H9 (cell line): ENCODE results near the gene FDX2. TPM values are rescaled to one million over a fixed set of nuclear protein-coding genes. Genes with fewer than 3 reads are reported as not detected.

ENCODE experiments used
- DNase-seq: peaks from one replicate; pipeline ENCODE4 v3.0.0-alpha.2; 2017
- H2AFZ ChIP-seq: one replicate; pipeline ENCODE4 v1.6.1; 2013; ENCODE audit warnings: mild to moderate bottlenecking, low read length, control low read depth, moderate library complexity
- H2AK5ac ChIP-seq: 2 replicates; pipeline ENCODE4 v1.6.1; 2013; ENCODE audit warnings: low read length, control low read depth, mixed read lengths; ENCODE audit not compliant: insufficient read length
- H2BK120ac ChIP-seq: one replicate; pipeline ENCODE4 v1.6.1; 2013; ENCODE audit warnings: low read depth, mild to moderate bottlenecking, low read length, control low read depth, inconsistent platforms; ENCODE audit not compliant: poor library complexity, severe bottlenecking
- H2BK12ac ChIP-seq: 2 replicates; pipeline ENCODE4 v1.6.1; 2013; ENCODE audit warnings: low read length, control low read depth, mixed read lengths, low read depth; ENCODE audit not compliant: insufficient read length
- H2BK15ac ChIP-seq: 2 replicates; pipeline ENCODE4 v1.6.1; 2013; ENCODE audit warnings: low read depth, low read length, control low read depth
- H2BK20ac ChIP-seq: one replicate; pipeline ENCODE4 v1.6.1; 2013; ENCODE audit warnings: low read depth, mild to moderate bottlenecking, low read length, control low read depth, inconsistent platforms; ENCODE audit not compliant: poor library complexity, severe bottlenecking
- H2BK5ac ChIP-seq: 2 replicates; pipeline ENCODE4 v1.6.1; 2013; ENCODE audit warnings: low read length, control low read depth, mixed read lengths; ENCODE audit not compliant: insufficient read length
- H3K14ac ChIP-seq: 2 replicates; pipeline ENCODE4 v1.6.1; 2013; ENCODE audit warnings: low read length, control low read depth; ENCODE audit not compliant: insufficient read depth
- H3K18ac ChIP-seq: 2 replicates; pipeline ENCODE4 v1.6.1; 2013; ENCODE audit warnings: low read depth, mild to moderate bottlenecking, mixed read lengths, low read length, control low read depth; ENCODE audit not compliant: insufficient read length
- H3K23ac ChIP-seq: 2 replicates; pipeline ENCODE4 v1.6.1; 2013; ENCODE audit warnings: low read length, control low read depth, mixed read lengths, low read depth; ENCODE audit not compliant: insufficient read length
- H3K23me2 ChIP-seq: 2 replicates; pipeline ENCODE4 v1.6.1; 2013; ENCODE audit warnings: low read depth, mild to moderate bottlenecking, mixed read lengths, low read length, control low read depth; ENCODE audit not compliant: insufficient read length, poor library complexity, severe bottlenecking
- H3K27ac ChIP-seq: 2 replicates; pipeline ENCODE4 v1.5.1; 2013; ENCODE audit warnings: low read length, control low read depth, mixed read lengths, low read depth; ENCODE audit not compliant: insufficient read length
- H3K27me3 ChIP-seq: 2 replicates; pipeline ENCODE4 v1.6.1; 2013; ENCODE audit warnings: low read length, control low read depth, inconsistent platforms; ENCODE audit not compliant: insufficient read depth
- H3K4ac ChIP-seq: 2 replicates; pipeline ENCODE4 v1.6.1; 2013; ENCODE audit warnings: low read depth, mild to moderate bottlenecking, control low read depth, inconsistent platforms, low read length, moderate library complexity
- H3K4me1 ChIP-seq: 2 replicates; pipeline ENCODE4 v1.6.1; 2013; ENCODE audit warnings: low read length, control low read depth, inconsistent platforms; ENCODE audit not compliant: insufficient read depth
- H3K4me2 ChIP-seq: 2 replicates; pipeline ENCODE4 v1.6.1; 2013; ENCODE audit warnings: low read length, control low read depth, mixed read lengths; ENCODE audit not compliant: insufficient read length, insufficient read depth
- H3K56ac ChIP-seq: 2 replicates; pipeline ENCODE4 v1.6.1; 2013; ENCODE audit warnings: low read depth, mild to moderate bottlenecking, mixed read lengths, low read length, control low read depth; ENCODE audit not compliant: insufficient read length
- H3K79me1 ChIP-seq: 2 replicates; pipeline ENCODE4 v1.6.1; 2013; ENCODE audit warnings: low read depth, mild to moderate bottlenecking, moderate library complexity, low read length, control low read depth, inconsistent platforms; ENCODE audit not compliant: insufficient read depth, poor library complexity, severe bottlenecking
- H3K79me2 ChIP-seq: 2 replicates; pipeline ENCODE4 v1.6.1; 2013; ENCODE audit warnings: low read length, control low read depth, inconsistent platforms; ENCODE audit not compliant: insufficient read depth
- H3K9ac ChIP-seq: 2 replicates; pipeline ENCODE4 v1.6.1; 2013; ENCODE audit warnings: low read length, control low read depth, mixed read lengths; ENCODE audit not compliant: insufficient read length; ENCODE audit errors: extremely low read depth
- H3K9me3 ChIP-seq: one replicate; pipeline ENCODE4 v1.6.1; 2013; ENCODE audit warnings: low read depth, low read length, inconsistent platforms; ENCODE audit not compliant: control insufficient read depth
- H3T11ph ChIP-seq: one replicate; pipeline ENCODE4 v1.6.1; 2013; ENCODE audit warnings: mild to moderate bottlenecking, low read length, control low read depth, inconsistent platforms
- H4K20me1 ChIP-seq: one replicate; pipeline ENCODE4 v1.6.1; 2013; ENCODE audit not compliant: control insufficient read depth, insufficient read length, insufficient read depth
- H4K5ac ChIP-seq: 2 replicates; pipeline ENCODE4 v1.6.1; 2013; ENCODE audit warnings: low read depth, mild to moderate bottlenecking, mixed read lengths, low read length, control low read depth; ENCODE audit not compliant: insufficient read length
- H4K8ac ChIP-seq: replicated peaks from 2 replicates; pipeline ENCODE4 v1.6.1; 2013; ENCODE audit warnings: low read length, control low read depth, mixed read lengths, low read depth; ENCODE audit not compliant: insufficient read length
- H4K91ac ChIP-seq: 2 replicates; pipeline ENCODE4 v1.6.1; 2013; ENCODE audit warnings: low read depth, mild to moderate bottlenecking, moderate library complexity, mixed read lengths, low read length, control low read depth; ENCODE audit not compliant: insufficient read length
- H3K27ac Mint-ChIP-seq, 3 experiments: 2 replicates in 2 of 3; 3 replicates in 1 of 3; pipeline ENCODE4 v1.8.0; 2020 to 2021; ENCODE audit warnings: mixed read lengths in 3 of 3, mild to moderate bottlenecking in 1 of 3, moderate library complexity in 1 of 3
- H3K27me3 Mint-ChIP-seq: 2 replicates; pipeline ENCODE4 v1.8.0; 2021; ENCODE audit warnings: low read depth, mild to moderate bottlenecking, moderate library complexity, mixed read lengths
- H3K36me3 Mint-ChIP-seq, 3 experiments: 2 replicates in 2 of 3; 3 replicates in 1 of 3; pipeline ENCODE4 v1.8.0; 2020 to 2021; ENCODE audit warnings: low read depth in 3 of 3, mixed read lengths in 3 of 3; ENCODE audit not compliant: insufficient read depth in 1 of 3
- H3K4me1 Mint-ChIP-seq, 2 experiments: 2 replicates each; pipeline ENCODE4 v1.8.0; 2020; ENCODE audit warnings: mixed read lengths in 2 of 2
- H3K4me3 Mint-ChIP-seq, 2 experiments: 2 replicates in 1 of 2; 3 replicates in 1 of 2; pipeline ENCODE4 v1.8.0; 2020 to 2021; ENCODE audit warnings: mild to moderate bottlenecking in 2 of 2, mixed read lengths in 2 of 2, moderate library complexity in 1 of 2
- H3K9me3 Mint-ChIP-seq, 2 experiments: 2 replicates in 1 of 2; 3 replicates in 1 of 2; pipeline ENCODE4 v1.8.0; 2020; ENCODE audit warnings: mild to moderate bottlenecking in 2 of 2, mixed read lengths in 2 of 2, moderate library complexity in 1 of 2
- WGBS: extraction: QIAGEN DNeasy Blood & Tissue Kit; methylation state at CpG from one replicate; pipeline ENCODE4 v1.1.7; 2013; ENCODE audit warnings: missing lambda C conversion rate, low lambda C conversion rate, mixed read lengths; ENCODE audit not compliant: insufficient read length; ENCODE audit errors: extremely low coverage; 5-methylcytosine and 5-hydroxymethylcytosine counted together
- total RNA-seq: library from RNA; stranded (reverse); gene quantifications from 2 replicates; pipeline ENCODE4 v1.2.1, GENCODE V29; 2021
- TF ChIP-seq, protein P1 (sequence below): fragments of 200-600 bp; sonication (generic); conservative IDR thresholded peaks from 3 replicates; pipeline ENCODE4 v1.8.0; 2021; ENCODE audit warnings: antibody characterized with exemption, mild to moderate bottlenecking

The FDX2 gene
- total RNA-seq, 1 experiment from 2014 or later: 27.7 TPM

- H3K79me2 ChIP-seq: no peaks in the 10 kb centered on the region
- 0 out of 4 replicates have a peak, but pooled peaks cover 0 to 6% of the 10 kb centered on the region in 2 experiments for H3K4me1 Mint-ChIP-seq
- no peak overlapping the region for H3K27ac ChIP-seq
- H3K4me1 ChIP-seq: no peaks in the 10 kb centered on the region
- no peak overlapping the region for H2BK15ac ChIP-seq
- H3K23me2 ChIP-seq: peaks cover 6% of the 10 kb centered on the region
- no peak overlapping the region for H3T11ph ChIP-seq
- H3K27me3 ChIP-seq: peaks cover 9% of the 10 kb centered on the region; the same call in 1 of the 2 replicates
- H3K79me1 ChIP-seq: no peaks in the 10 kb centered on the region
- H3K27ac Mint-ChIP-seq: no peak overlapping the region; a peak in 1 of 7 replicates
- H3K36me3 Mint-ChIP-seq: no peaks in the 10 kb centered on the region; a peak in 1 of 7 replicates
- TF ChIP-seq, protein P1, sequence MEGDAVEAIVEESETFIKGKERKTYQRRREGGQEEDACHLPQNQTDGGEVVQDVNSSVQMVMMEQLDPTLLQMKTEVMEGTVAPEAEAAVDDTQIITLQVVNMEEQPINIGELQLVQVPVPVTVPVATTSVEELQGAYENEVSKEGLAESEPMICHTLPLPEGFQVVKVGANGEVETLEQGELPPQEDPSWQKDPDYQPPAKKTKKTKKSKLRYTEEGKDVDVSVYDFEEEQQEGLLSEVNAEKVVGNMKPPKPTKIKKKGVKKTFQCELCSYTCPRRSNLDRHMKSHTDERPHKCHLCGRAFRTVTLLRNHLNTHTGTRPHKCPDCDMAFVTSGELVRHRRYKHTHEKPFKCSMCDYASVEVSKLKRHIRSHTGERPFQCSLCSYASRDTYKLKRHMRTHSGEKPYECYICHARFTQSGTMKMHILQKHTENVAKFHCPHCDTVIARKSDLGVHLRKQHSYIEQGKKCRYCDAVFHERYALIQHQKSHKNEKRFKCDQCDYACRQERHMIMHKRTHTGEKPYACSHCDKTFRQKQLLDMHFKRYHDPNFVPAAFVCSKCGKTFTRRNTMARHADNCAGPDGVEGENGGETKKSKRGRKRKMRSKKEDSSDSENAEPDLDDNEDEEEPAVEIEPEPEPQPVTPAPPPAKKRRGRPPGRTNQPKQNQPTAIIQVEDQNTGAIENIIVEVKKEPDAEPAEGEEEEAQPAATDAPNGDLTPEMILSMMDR: peak; percentile 96
- WGBS: no CpG with 5 or more reads among the region's 59 CpGs
- H3K18ac ChIP-seq: peak overlapping the region; percentile 1
- H2BK120ac ChIP-seq: no peak overlapping the region
- H3K23ac ChIP-seq: no peak overlapping the region
- no peak overlapping the region for H2BK20ac ChIP-seq
- no peak overlapping the region for H2AFZ ChIP-seq
- H3K56ac ChIP-seq: no peak overlapping the region
- H4K91ac ChIP-seq: no peak overlapping the region
- no peak overlapping the region for H3K4ac ChIP-seq
- H3K9me3 Mint-ChIP-seq: no peaks in the 10 kb centered on the region
- H3K27me3 Mint-ChIP-seq: peaks cover 70% of the 10 kb centered on the region
- H3K4me3 Mint-ChIP-seq: peak overlapping the region; percentile 52 to 74
- no peak overlapping the region for H2BK12ac ChIP-seq
- H4K20me1 ChIP-seq: no peaks in the 10 kb centered on the region
- H2AK5ac ChIP-seq: no peak overlapping the region
- DNase-seq: peak; percentile 86
- H3K9me3 ChIP-seq: no peaks in the 10 kb centered on the region
- peak overlapping the region; percentile 64 for H3K4me2 ChIP-seq
- H3K9ac ChIP-seq: no peak overlapping the region
- no peak overlapping the region for H4K5ac ChIP-seq
- H4K8ac ChIP-seq: no peak overlapping the region
- H2BK5ac ChIP-seq: no peak overlapping the region
- H3K14ac ChIP-seq: no peak overlapping the region
Measured at GRCh38 chr19:10269333-10270179, 46.3 kb downstream of the FDX2 start.
